B cell (primary cell): ENCODE results near the gene SPECC1.

Experiments
- CTCF ChIP-seq: fragments of 200-600 bp; IDR thresholded peaks from one replicate; pipeline ENCODE4 v1.8.0; 2022; ENCODE audit warnings: antibody characterized with exemption, mild to moderate bottlenecking
- EZH2 ChIP-seq: IDR thresholded peaks from 2 replicates; pipeline ENCODE4 v1.6.1; 2012; ENCODE audit warnings: borderline replicate concordance, low read depth, mild to moderate bottlenecking, moderate library complexity, low read length; ENCODE audit not compliant: insufficient read depth, poor library complexity, severe bottlenecking

- TF ChIP-seq CTCF = no peak
- TF ChIP-seq EZH2 = no peak
These were observed 175.9 kb downstream of the SPECC1 start for GRCh38 chr17:20184977-20185619.
